HG03558 (cell line): ENCODE data around the gene PUSL1.

Source experiments
- ATAC-seq: cut with Tn5 transposase; IDR thresholded peaks from one replicate; pipeline ENCODE4 v1.9.1; 2021; ENCODE audit warnings: moderate number of reproducible peaks; ENCODE audit not compliant: unreplicated experiment; ENCODE audit errors: extremely low read depth

PUSL1 gene

DNA sequence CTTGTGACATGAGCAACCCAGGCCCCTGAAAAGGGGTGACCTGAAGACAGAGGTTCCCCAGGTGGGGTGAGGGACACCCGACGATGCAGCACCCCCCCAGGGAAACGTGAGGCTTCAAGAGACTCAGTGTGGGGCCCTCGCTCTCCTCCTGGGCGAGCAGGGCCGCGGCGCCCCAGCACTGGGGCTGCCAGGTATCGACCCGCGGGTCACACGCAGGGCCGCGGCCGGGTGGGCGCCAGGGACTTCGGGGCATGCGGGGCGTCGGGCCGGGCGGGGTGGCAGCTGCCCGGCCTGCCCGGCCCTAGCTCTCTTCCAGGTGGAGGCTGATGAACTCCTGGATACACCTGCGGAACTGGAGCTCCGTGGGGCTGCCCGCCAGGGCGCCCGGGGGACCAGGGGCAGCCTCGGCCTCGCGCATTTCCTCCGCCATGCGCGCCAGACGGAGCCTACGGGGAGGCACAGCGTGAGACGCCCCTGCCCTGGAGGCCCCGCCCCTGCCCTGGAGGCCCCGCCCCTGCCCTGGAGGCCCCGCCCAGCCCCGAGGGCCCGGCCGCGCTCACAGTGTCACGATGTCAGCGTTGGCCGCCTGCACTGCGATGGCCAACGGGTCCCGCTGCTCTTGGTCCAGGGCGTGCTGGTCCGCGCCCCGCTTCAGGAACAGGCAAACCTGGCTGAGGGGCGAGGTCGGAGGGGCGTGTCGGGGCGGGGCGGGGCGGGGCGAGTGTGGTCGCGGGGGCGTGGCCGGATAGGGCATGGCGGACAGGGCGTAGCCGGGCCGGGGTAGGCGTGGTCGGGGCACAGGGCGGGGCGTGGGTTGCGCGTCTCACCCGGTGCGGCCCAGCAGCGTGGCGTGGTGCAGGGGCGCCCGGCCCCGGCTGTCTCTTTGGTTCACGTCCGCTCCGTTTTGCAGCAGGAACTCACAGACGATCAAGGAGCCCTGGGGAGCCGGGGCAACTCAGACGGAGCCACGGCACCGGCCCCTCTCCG is 14.8 kb upstream of the PUSL1 start:
- no peak for ATAC-seq

- no peak for ATAC-seq
These were observed 14.0 kb upstream of the PUSL1 start for GRCh38 chr1:1294250-1294890.

- no peak for ATAC-seq
These were observed 13.1 kb upstream of the PUSL1 start for GRCh38 chr1:1295154-1295923.

GRCh38 chr1:1296070-1297061 is 12.0 kb upstream of the PUSL1 start:
- ATAC-seq = no peak

DNA sequence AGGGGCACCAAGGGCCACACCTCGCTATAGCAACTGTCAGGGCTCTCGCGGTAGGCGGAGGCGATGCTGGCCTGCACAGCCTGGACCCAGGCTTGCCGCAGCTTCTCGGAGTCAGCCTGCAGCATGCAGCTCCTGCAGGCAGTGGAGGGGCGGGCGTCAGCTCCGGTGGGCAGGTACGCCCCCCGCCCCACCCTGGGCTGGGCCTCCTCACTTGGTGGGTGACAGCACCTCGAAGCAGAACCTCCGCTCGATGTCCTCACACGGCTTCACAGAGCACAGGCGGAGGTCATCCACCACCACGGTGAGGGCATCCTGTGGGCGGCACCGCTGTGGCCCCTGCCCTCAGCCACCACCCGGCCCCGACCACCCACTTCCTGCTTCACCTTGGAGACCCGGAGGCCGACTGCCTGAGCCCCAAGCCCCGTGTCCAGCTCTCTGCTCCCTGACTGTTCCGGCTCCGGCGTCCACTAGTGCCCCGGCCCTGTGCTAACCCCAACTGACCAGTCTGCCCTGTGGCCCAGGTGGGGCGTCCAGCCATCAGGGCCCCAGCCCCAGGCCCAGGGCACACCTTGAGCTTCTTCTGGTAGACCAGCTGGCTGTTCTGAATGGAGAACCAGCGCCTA is 10.5 kb upstream of the PUSL1 start:
- ATAC-seq = no peak

- no peak for ATAC-seq
These were observed 9.3 kb upstream of the PUSL1 start for GRCh38 chr1:1298861-1299685.

DNA sequence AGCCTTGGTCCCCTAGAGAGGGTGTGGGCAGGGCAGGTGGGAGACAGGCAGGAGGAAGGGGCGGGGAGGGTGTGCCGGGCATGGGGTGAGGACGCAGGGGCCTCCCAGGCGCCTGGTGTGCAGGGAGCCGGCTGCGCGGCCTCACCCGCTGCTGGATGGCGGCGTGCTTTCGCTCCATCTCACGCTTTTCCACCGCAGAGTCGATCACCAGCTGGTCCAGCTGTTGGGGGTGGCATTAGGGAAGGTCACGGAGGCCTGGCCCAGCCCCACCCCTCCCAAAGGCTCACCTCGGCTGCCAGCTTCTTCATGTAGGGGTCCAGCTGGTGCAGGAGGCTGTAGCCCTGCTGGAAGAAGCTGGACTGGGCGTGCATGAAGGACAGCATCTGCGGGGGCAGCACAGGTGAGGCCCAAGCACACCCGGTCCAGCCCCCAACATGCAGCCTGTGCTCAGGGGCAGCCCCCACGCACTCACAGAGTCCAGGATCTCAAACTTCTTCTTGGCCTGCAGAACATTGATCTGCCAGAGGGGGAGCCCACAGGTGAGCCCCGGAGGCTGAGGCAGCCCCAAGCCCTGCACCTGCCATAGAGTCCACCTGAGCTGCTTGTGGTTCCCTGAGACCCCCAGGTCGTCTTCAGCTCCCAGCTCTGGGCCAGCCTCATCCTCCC is 8.6 kb upstream of the PUSL1 start:
- ATAC-seq = no peak

GRCh38 chr1:1300352-1300739 is 8.1 kb upstream of the PUSL1 start:
- ATAC-seq = no peak

DNA sequence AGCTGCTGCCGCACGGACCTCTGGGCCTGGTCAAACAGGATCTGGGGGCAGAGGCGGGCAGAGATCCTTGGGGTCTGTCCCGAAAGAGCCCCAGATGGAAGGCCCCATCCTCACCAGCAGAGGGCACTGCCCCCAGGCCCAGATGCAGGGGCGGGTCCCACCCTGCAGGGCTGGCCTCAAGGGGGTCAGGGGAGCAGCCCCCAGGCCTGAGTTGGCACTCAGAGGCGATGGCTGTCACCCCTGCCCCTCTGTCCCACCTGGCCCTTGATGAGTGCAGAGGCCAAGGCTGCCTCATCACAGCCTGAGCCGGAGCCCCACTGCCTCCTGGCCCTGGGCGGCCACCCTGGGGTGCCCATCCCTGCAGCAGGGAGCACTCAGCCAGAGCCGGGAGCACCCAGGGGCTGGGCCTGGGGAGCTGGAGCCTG is 6.4 kb upstream of the PUSL1 start:
- ATAC-seq = no peak

- no peak for ATAC-seq
These were observed 5.4 kb upstream of the PUSL1 start for GRCh38 chr1:1302951-1303509.

GRCh38 chr1:1303736-1304135 is 4.7 kb upstream of the PUSL1 start:
- ATAC-seq = no peak

DNA sequence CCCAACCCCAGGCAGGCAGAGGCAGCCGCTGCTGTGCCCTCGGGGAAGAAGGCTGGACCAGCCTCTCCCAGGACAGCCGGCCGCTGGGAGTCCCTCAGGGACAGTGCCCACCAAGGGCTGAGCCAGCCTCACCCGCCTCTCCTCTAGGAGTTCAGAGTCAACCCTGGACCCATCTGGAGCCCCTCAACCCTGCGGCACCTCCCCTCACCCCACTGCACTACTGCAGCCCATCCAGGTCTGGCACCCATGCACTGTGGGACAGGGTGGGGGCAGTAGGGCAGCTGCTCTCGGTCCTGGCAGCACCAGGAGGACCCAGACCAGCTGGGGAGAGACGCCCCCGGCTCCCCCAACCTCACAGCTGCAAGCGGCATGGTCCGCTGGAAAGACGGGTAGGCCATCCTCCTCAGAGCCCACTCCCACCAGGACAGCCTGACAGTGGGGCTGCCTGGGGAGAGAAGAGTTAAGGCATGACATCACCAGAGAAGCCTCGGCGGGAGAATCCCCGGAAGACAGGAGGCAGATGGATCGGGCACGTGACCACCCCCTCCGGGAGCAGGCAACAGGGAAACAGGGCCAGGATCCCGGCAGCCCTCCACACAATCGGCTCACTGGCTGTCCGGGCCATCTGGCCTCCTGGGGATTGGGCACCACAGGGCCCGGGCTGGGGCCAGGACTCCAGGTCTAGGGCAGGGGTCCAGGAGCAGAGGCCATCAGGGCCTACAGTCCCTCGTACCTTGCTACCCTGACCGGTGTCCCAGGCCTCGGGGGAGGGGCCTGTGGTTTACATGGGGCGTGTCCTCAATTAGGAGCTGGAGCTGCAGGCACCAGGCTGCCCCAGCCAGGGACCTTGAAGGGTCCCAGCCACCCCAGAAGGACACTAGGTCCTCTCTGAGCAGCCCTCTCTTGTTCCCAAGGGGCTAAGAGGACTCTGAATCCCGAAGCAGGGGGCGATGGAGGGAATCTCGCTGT is 3.8 kb upstream of the PUSL1 start:
- no peak for ATAC-seq

GRCh38 chr1:1305300-1306069 is 2.9 kb upstream of the PUSL1 start:
- no peak for ATAC-seq

- no peak for ATAC-seq
These were observed 2.2 kb upstream of the PUSL1 start for GRCh38 chr1:1306070-1306660.

GRCh38 chr1:1306661-1307260 is 1.6 kb upstream of the PUSL1 start:
- no peak for ATAC-seq
